RPMI7951 (cell line): ENCODE data around the gene PLXDC1. TPM values are rescaled to one million over a fixed set of nuclear protein-coding genes. Genes with fewer than 3 reads are reported as not detected.
"Not testable (repeated sequence)": the region's sequence is repeated elsewhere in the genome, so short reads cannot be mapped to it uniquely, and the experiment has no call there.

Source experiments
- DNase-seq: peaks from one replicate; pipeline ENCODE4 v3.0.0-alpha.2; 2012; ENCODE audit warnings: low read depth
- total RNA-seq: library from RNA; depleted of rRNA; stranded (reverse); fragments of >200 nt; shearing (Covaris generic); gene quantifications from 2 replicates; pipeline ENCODE4 v1.2.3, GENCODE V29; 2014

PLXDC1 gene
- total RNA-seq, 1 experiment from 2014 or later, result 4.2 TPM

DNA sequence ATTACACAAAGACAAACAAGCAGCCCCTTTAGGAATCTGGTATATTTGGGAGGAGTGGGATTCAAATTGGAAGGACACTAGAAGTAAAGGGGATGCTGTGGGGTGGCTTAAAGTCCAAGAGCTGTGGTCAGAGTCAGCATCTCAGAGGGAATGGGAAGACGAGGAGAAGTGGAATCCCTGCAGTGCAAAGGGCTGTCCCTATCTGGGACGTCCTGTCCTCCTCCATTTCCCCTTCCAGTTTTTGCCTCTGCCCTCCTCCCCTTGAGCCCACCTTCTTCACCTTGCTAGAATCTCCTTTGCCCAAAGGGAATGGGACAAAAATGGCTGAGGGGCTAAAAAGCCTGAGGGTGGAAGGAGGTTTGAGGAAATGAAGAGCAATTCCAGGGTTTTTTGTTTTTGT lies 4.2 kb upstream of the PLXDC1 start:
- no peak for DNase-seq

DNA sequence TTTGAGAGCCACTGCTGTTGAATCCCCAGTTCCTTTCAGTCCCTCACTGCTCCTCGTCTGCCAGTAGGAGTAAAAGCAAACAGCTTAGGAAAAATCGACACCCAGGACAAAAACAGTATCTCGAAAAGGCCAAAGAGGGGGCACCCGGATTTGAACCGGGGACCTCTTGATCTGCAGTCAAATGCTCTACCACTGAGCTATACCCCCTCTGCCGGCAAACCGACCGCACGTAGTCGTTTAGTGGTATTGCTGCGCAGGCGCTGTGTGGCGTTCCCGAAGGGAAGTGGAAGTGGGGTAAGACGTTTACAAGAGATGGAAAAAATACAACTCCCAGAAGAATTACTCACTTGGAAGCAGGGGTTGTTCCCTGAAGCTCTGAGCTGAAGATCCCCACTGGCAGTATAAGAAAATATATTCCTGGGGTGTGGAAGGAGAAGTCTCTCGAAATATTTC lies 2.2 kb upstream of the PLXDC1 start:
- DNase-seq, result peak; percentile 84

DNA sequence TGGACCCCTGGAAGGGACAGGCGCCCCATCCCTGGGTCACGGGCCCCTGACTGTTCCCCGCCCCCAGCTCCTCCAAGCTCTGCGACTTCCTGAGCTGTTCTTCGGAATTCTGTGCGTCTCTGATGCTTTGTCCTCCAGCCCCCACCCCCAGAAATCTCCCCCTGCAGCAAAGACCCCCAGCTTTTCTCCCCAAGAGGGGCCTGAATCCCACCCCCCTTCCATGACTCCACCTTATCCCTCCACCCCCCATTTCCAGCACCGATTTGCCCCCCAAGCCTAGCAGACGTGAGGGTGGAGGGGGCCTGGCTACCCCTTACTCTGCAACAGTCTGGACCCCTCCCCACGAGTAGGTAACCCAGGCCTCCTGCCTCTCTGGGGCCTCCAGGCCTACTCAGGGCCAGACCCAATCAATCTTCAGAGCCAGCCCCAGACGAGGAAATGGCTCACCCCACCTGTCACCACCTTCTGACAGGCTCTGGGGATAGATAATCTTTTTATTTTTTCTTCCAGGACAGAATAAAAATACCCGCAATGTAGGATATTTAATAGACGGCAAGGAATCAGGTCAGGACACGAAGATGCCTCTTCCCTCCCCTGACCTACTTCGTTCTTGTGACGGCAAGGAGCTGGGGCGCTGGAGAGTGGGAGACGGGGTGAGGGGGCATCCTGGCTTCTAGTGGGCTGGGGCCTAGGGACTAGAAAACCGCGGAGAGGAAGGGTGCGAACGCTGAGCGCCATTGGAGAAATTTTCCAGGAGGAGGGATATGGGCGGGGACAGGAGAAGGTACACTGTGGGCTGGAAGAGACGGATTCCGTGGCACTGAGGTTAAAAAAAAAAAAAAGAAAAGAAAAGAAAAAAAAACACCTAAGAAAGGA lies 744 bp upstream of the PLXDC1 start:
- no peak for DNase-seq

DNA sequence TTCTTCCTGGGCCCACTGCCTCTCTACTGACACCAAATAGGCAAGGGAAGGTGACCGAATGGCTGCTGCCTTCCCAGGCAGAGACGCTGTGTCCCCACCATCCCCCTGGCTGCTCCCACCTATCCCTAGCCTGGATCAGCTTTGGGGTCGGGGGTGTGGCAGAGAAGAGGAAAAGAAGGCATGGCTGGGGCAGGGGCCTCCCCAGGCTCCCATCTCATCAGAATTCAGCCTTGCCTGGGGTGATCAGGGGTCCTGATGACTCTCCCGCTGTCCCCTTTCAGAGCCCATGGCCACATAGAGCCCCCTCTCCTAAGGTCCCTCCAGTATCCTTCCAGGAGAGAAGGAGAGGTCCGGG lies 665 bp downstream of the PLXDC1 start:
- DNase-seq, result no peak

DNA sequence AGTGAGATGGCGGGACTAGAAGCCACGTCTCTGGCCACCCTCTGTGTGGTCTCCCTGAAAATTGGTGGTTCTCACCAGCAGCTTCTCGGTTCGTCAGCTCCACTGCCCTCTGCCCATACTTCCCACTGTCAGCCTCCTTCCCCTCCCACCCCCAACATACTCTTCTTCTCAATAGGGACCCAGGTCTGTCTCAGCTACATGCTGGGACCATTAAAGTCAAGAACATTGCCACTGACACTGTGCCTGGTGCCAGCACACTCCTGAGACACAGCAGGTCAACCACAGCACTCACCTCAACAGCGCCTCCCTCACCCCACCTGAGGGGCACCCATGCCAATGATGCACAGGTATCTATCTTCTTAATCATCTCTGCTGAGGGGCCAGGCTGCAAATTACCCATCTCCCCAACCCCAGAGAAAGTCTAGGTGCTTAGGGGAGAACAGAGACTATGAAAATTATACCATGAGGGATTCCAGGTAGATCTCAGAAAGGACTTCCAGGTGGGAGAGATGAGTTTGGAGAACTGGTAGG lies 1.3 kb downstream of the PLXDC1 start:
- no peak for DNase-seq

DNA sequence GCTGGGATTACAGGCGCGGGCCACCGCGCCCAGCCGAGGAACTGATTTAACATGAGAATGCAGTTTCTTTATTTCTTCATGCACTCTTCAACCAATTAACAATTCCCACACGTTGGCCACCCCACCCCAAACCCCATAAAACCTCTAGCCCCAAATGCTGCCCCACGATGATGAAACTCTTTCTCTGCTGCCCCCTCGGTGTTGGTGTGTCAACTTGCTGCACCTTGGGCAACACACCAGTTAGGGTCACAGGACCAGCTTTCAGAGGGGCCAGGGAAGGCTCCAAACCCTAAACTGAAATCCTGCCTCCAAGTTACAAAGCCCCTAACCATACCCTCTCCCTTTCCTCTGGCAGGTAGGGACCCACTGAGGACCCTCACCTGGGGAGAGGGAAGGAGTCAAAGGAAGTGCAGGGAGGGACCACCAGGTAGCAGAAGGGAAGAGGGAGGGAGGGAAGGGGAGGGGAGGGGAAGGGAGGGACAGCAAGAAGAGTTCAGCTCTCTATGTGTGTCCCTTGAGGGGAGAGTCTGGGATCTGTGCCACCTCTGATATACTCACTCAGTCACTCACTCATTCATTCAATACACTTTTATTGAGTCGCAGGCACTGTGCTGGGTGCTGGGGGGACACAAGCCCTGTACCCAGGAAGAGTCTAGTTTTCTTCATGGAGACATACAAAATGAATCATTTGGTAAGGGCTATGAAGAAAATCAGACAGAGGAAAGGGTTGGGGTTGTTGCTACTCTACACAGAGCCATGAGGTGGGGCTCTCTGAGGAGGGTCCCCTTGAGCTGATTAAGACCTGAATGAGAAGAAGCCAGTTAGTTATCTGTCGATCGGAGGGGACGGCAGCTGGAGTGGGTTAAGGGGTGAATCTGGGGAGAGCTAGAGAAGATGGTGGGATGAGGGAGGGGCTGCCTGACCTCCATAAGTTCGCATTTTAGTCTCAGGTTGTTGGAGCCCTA lies 3.9 kb downstream of the PLXDC1 start:
- no peak for DNase-seq

DNA sequence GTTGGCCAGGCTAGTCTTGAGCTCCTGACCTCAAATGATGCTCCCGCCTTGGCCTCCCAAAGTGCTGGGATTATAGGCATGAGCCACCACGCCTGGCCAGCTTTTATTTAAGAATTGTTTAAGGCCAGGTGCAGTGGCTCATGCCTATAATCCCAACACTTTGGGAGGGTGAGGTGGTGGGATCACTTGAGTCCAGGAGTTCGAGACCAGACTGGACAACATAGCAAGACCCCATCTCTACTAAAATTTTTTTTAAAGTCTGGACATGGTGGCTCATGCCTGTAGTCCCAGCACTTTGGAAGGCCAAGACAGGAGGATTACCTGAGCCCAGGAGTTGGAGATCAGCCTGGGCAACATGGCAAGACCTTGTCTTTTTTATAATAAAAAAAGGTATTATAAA lies 5.2 kb downstream of the PLXDC1 start:
- DNase-seq, result no peak

DNA sequence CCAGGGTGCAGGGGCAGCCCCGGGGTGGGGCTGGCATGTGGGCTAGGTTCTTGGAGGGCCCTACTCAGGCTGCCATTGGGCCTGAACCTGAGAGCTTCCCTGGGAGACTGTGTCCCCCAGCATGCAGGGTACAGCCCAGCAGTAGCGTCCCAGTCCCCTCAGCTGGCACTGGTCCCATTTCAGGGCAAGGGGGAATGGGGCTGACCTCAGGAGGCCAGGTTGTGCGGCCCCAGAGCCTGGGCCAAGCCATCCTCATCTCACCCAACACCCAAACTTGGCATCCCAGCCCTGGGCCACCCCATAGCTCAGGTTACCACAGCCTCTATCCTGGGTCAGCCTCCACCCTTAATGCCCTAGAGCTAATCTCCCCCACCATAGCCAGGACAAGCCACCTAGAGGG lies 6.3 kb downstream of the PLXDC1 start:
- no peak for DNase-seq

DNA sequence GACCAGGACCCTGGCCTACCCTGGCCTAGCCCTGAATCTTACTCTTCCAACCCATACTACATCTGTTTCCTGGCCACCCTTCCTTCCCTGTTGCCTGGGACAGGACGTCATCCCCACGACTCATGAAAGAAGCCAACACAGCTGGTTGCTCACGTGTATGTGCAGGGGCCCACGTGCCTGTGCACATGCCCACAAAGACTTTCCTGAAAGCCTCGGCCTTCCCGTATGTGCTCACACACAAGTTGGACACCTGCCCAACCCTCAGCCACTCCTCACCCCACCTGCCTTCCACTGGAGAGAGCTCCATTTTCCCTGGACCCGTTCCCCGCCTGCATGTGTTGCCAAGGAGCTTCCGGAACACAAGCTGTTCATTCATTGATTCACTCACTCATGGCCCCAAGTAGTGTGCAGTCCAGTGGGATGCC lies 7.0 kb downstream of the PLXDC1 start:
- peak; percentile 93 for DNase-seq

DNA sequence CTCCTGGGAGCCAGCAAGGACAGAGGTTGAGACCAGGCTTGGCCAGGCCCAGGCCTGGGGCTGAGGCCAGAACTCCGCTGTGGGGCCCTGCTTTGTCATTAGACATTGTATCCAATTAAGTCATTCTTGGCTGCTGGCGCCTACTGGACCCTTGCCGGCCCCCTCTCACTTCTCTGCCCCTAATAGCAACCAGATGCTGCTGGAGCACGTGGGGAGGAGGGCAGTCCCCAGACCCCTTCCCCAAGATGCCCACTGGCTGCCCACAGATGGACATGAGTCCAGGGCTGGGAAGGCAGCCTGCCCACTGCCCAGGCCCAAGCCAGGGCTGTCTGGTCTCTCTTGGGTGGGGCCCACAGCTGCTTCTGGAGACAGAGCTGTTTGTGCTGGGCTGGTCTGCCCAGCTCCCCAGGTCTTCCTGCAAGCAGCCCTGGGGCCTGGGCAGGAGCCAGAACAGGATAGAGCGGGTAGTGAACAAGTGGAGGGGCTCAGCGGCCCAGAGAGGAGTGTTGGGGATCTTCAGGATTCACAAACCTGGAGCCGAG lies 7.8 kb downstream of the PLXDC1 start:
- DNase-seq, result no peak

DNA sequence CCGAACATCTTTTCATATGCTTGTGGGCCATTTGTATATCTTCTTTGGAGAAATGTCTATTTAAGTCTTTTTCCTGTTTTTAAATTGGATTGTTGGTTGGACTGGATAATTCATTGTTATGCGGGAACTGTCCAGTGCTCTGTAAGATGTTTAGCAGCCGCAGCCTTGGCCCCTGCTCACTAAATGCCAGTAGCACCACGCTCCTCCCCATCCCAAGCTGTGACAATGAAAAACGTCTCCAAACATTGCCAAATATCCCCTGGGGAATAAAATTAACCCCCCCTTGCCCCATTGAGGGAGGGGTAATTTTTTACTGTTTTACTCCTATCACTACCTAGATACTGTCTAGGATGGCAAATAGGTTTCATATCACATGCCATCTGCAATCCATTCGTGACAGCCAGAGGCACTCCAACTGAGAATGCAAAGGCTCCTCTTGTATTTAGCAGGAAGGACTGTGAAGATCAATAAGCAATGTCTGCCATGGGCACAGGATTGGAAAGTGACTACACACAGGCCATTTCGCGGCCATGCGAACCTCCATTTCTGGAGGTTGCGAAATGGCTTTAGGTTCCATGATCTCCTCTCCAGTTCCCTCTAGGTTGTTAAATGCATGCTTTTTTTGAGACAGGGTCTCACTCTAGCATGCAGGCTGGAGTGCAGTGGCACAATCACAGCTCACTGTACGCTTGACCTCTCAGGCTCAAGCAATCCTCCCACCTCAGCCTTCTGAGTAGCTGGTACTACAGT lies 9.3 kb downstream of the PLXDC1 start:
- no peak for DNase-seq

DNA sequence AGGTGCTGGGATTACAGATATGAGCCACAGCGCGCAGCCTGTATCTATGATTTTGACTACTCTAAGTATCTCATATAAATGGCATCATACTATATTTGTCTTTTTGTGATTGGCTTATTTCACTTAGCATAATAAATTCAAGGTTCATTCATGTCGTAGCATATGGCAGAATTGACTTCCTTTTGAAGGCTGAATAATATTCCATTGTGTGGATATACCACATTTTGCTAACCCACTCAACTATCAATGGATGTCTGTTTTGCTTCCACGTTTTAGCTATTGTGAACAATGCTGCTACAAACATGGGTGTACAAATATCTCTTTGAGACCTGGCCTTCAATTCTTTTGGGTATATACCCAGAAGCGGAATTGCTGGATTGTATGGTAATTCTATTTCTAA lies 10.1 kb downstream of the PLXDC1 start:
- no peak for DNase-seq

DNA sequence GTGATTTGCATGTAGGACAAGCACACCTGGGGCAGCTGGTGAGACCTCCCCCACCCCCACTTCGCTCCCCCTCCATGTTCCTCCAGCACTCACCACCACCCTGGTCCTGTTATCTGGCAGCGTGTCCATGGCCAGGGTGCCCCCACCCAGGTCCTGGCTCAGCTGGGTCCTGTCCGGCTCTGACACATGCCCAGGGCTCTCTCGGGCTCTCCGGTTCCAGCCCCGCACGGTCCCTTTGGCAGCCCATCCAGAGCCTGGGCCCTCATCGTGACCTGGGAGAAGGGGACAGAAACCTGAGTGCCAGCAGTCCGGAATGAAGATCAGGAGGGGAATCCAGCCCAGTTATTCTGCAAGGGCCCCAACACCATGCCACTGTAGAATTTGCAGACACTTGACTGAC lies 11.9 kb downstream of the PLXDC1 start:
- no peak for DNase-seq

DNA sequence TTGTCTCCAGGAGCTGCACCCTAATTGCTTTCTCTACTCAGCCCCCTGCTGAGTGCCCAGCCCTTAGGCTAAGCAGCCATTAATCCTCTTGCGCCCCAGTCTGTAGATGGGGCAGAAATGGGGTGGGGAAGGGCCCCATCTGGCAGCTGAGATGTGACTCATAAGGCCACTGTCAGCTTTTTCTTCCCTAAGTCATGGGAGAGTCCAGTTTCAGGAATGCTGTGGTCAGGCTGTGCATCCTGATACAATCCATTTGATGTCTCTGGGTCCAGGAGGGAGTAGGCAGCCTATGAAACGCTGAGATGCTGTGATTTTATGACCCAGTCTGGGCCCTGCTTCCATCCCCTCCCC lies 12.3 kb downstream of the PLXDC1 start:
- peak; percentile 94 for DNase-seq

DNA sequence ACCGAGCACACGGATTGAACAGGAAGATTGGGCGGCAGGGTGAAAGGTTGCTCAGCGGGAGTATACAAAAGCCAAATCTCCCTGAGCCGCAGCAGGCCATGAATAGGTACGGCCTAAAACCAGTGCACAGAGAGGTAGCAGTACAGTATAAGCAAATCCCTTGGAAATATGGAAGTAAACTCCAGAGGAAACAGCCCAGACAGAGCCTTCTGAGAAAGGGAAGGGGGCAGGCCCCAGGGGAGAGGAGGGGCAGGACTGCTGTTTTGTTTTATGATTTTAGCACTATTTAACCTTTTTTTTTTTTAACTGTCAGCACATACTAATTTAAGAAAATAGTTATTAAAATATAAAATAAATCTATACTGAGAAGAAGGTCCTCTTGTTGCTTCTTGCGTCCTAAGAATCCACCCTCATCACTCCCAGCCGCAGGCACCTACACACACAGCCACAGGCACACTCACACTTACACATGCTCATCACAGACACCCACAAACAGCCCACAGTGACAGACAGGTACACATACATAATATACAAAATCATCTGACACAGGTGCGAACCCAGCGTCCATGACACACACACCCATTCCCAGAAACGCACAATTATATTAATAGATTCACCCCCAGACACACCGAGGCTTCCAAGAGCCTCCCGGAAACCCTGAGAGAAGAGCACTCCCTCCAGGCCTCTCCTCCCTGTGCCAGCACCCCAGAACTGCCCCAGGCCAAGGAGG lies 12.8 kb downstream of the PLXDC1 start:
- DNase-seq, result no peak

DNA sequence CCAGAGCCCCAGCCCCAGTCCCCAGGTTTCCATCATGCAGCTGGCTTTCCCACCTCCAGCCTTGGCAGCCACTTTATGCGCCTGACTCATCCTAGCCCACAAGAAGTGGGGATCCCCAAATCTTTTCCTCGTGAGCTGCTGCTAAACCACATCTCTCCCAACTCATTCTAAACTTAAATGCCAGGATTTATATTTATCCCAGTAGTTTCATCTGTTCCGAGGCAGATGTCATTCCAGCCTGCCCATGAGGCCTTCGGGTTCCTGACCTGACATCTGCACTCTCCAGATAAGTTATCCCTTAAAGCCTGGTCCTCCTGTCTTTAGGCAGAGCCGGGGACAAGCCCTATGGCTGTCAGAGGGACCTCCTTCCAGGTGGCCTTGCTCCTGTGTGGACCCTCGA lies 16.6 kb downstream of the PLXDC1 start:
- peak; percentile 82 for DNase-seq

DNA sequence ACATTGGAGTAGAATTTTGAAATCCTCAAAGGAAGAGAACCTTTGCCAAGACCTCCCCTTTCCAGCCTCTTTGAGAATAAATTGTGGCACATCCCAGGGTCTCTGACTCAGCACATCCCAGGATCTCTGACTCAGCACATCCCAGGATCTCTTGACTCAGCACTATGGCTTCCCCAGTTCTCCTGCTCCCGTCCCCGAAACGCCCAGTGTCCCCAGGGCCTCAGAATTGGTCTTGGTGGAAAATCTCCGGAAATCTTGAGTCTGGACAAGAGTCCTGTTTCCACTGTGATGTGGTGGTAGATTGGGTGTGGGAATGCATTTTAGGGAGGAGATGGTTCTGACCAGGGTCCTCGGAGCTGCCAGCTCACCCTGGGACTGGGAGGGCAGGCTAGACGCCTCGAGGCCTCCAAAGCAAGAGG lies 19.2 kb downstream of the PLXDC1 start:
- DNase-seq, result peak; percentile 90

DNA sequence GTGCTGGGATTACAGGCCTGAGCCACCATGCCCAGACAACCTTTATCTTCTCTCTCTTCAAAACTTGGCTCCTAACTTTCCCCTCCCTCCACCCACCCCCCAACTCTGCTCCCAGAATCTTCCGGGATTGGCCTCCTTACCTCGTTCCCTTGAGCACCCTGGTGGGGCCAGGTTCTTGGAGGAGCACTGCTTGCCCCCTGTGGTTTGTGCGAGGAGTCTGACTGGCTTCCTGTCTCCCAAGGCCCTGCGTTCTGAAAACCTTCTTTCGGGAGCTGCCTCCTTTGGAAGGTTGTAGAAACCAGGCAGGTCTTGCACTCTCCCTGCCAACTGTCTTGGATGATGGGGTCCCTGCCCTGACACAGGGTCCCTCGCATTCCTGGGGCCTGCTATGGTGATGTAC lies 19.8 kb downstream of the PLXDC1 start:
- DNase-seq, result no peak

DNA sequence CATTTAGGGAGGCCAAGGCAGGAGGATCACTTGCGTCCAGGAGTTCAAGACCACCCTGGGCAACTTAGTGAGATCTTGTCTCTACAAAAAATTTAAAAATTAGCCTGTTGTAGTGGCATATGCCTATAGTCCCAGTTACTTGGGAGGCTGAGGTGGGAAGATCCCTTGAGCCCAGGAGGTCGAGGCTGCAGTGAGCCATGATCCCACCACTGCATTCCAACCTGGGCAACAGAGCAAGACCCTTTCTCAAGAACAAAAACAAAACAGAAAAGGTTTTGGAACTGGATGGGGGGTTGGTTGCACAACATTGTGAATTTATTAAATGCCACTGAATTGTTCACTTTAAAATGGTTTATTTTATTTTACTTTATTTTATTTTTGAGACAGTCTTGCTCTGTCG lies 21.2 kb downstream of the PLXDC1 start:
- DNase-seq, result no peak

DNA sequence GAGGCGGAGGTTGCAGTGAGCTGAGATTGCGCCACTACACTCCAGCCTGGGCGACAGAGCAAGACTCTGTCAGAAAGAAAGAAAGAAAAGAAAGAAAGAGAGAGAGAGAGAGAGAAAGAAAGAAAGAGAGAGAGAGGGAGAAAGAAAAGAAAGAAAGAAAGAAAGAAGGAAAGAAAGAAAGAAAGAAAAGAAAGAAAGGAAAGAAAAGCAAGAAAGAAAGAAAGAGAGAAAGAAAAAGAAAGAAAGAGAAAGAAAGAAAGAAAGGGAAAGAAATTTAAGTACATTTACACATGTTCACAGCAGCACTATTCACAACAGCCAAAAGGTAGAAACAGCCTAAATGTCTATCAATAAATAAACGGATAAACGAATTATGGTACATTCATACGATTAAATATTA lies 21.9 kb downstream of the PLXDC1 start:
- DNase-seq, result not testable (repeated sequence)

DNA sequence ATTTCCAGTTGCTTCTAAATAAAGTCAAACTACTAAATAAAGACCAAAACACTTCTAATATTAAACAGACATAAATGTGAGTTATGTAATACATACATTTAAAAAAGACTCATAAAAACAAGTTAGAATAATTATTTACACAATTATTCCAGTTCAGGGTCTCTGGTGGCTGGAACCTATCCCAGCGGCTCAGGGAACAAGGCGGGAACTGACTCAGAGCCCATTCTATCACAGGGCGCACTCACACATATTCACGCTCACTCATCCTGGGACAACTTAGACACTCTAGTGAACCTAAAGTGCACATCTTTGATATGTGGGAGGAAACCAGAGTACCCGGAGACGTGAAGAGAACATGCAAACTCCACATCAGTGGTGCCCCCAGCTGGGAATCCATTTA lies 25.0 kb downstream of the PLXDC1 start:
- DNase-seq, result no peak
